CD14-positive monocyte (primary cell): Measurements from ENCODE around the gene DDX20. TPM values are rescaled to one million over a fixed set of nuclear protein-coding genes. Genes with fewer than 3 reads are reported as not detected.

ENCODE experiments used
- DNase-seq, 3 donors: peaks; one replicate each; pipeline ENCODE4 v3.0.0-alpha.2; 2011 to 2022
- H2AFZ ChIP-seq: 2 replicates; pipeline ENCODE4 v1.6.0; 2012; ENCODE audit warnings: mild to moderate bottlenecking, low read depth, low read length, inconsistent platforms; ENCODE audit not compliant: insufficient read depth, poor library complexity, severe bottlenecking
- H3K27ac ChIP-seq, 2 donors: 1 replicate in 1 of 2; 2 replicates in 1 of 2; pipeline ENCODE4 v1.5.1; 2012 to 2013; ENCODE audit warnings: low read length in 2 of 2, control low read depth in 1 of 2, inconsistent platforms in 1 of 2, low read depth in 1 of 2, mild to moderate bottlenecking in 1 of 2
- H3K27me3 ChIP-seq, 2 donors: one replicate each; pipeline versions ENCODE4 v1.6.0 to v1.6.1; 2011 to 2013; ENCODE audit warnings: low read length in 2 of 2; ENCODE audit not compliant: control insufficient read depth in 2 of 2, insufficient read depth in 2 of 2
- H3K36me3 ChIP-seq, 2 donors: replicated peaks in 1 of 2; 1 replicate in 1 of 2; 2 replicates in 1 of 2; pipeline versions ENCODE4 v1.5.1 to v1.6.1; 2012 to 2013; ENCODE audit warnings: low read length in 2 of 2, control low read depth in 1 of 2, inconsistent platforms in 1 of 2, mild to moderate bottlenecking in 1 of 2; ENCODE audit not compliant: insufficient read depth in 2 of 2, control insufficient read depth in 1 of 2
- H3K4me1 ChIP-seq, 2 donors: 1 replicate in 1 of 2; 2 replicates in 1 of 2; pipeline versions ENCODE4 v1.5.1 to v1.6.1; 2012 to 2013; ENCODE audit warnings: low read length in 2 of 2, control low read depth in 1 of 2, inconsistent platforms in 1 of 2, mild to moderate bottlenecking in 1 of 2, moderate library complexity in 1 of 2; ENCODE audit not compliant: insufficient read depth in 2 of 2, control insufficient read depth in 1 of 2
- H3K4me2 ChIP-seq: replicated peaks from 2 replicates; pipeline ENCODE3; 2012; ENCODE audit warnings: low read length, moderate library complexity, mild to moderate bottlenecking; ENCODE audit not compliant: poor library complexity, severe bottlenecking; ENCODE audit errors: extremely low read depth
- H3K4me3 ChIP-seq, 3 experiments: fragments of 200-600 bp in 1 of 3; sonication (generic) in 1 of 3; replicated peaks in 1 of 3; 1 replicate in 2 of 3; 2 replicates in 1 of 3; pipeline ENCODE4 v1.5.1; 2011 to 2013; ENCODE audit warnings: low read length in 3 of 3, mild to moderate bottlenecking in 3 of 3, control low read depth in 2 of 3, low read depth in 2 of 3, inconsistent platforms in 1 of 3, moderate library complexity in 1 of 3
- H3K79me2 ChIP-seq: 2 replicates; pipeline ENCODE4 v1.6.0; 2012; ENCODE audit warnings: mild to moderate bottlenecking, control low read depth, inconsistent platforms, low read length, moderate library complexity; ENCODE audit not compliant: insufficient read depth
- H3K9ac ChIP-seq: 2 replicates; pipeline ENCODE4 v1.6.0; 2017; ENCODE audit warnings: low read length, mild to moderate bottlenecking; ENCODE audit not compliant: insufficient read depth, poor library complexity, severe bottlenecking
- H3K9me3 ChIP-seq, 2 donors: replicated peaks in 1 of 2; 1 replicate in 1 of 2; 2 replicates in 1 of 2; pipeline versions ENCODE4 v1.5.1 to v1.6.1; 2012 to 2013; ENCODE audit warnings: low read length in 2 of 2, control low read depth in 1 of 2; ENCODE audit not compliant: control insufficient read depth in 1 of 2, insufficient read depth in 1 of 2
- H4K20me1 ChIP-seq: 2 replicates; pipeline ENCODE4 v1.6.0; 2012; ENCODE audit warnings: mild to moderate bottlenecking, low read length, control low read depth, moderate library complexity; ENCODE audit not compliant: insufficient read depth
- H3K27ac Mint-ChIP-seq, 7 donors: one replicate each; pipeline ENCODE4 v1.8.0; 2020; ENCODE audit warnings: mild to moderate bottlenecking in 7 of 7, mixed read lengths in 7 of 7, moderate library complexity in 6 of 7, inconsistent platforms in 2 of 7
- H3K27me3 Mint-ChIP-seq, 3 donors: one replicate each; pipeline ENCODE4 v1.8.0; 2021 to 2022; ENCODE audit warnings: low read depth in 3 of 3, mild to moderate bottlenecking in 3 of 3, mixed read lengths in 3 of 3, moderate library complexity in 3 of 3, inconsistent platforms in 1 of 3
- H3K36me3 Mint-ChIP-seq, 2 donors: one replicate each; pipeline ENCODE4 v1.8.0; 2020; ENCODE audit warnings: mixed read lengths in 2 of 2, inconsistent platforms in 1 of 2, mild to moderate bottlenecking in 1 of 2
- H3K4me1 Mint-ChIP-seq: one replicate; pipeline ENCODE4 v1.8.0; 2020; ENCODE audit warnings: mild to moderate bottlenecking, mixed read lengths
- H3K4me3 Mint-ChIP-seq, 2 donors: one replicate each; pipeline ENCODE4 v1.8.0; 2020; ENCODE audit warnings: mild to moderate bottlenecking in 2 of 2, mixed read lengths in 2 of 2, moderate library complexity in 1 of 2
- H3K9me3 Mint-ChIP-seq, 7 donors: one replicate each; pipeline ENCODE4 v1.8.0; 2020 to 2022; ENCODE audit warnings: mixed read lengths in 7 of 7, mild to moderate bottlenecking in 6 of 7, moderate library complexity in 6 of 7, inconsistent platforms in 2 of 7
- WGBS: methylation state at CpG from one replicate; pipeline ENCODE4 v1.1.5; 2013; ENCODE audit warnings: missing lambda C conversion rate; ENCODE audit not compliant: insufficient coverage; 5-methylcytosine and 5-hydroxymethylcytosine counted together
- intact Hi-C, 2 donors: fragments of 100-400 bp; cut with micrococcal nuclease; formaldehyde crosslinking; loops; one replicate each; pipeline versions ENCODE4 v1.15.0 to v1.15.1; 2023
- polyA plus RNA-seq, 3 donors: library from polyadenylated mRNA; depleted of rRNA in 1 of 3; unstranded in 2 of 3; stranded (reverse) in 1 of 3; fragments of 300-500 nt in 2 of 3; fragments of >200 nt in 1 of 3; fragmentation: Illumina TruSeq in 2 of 3; gene quantifications; 1 replicate in 2 of 3; 2 replicates in 1 of 3; pipeline ENCODE4 v1.2.3, GENCODE V29; 2012 to 2021
- TF ChIP-seq, protein P1 (sequence below): fragments of 200-600 bp; IDR thresholded peaks from one replicate; pipeline ENCODE4 v1.8.0; 2022; ENCODE audit warnings: antibody characterized with exemption, mild to moderate bottlenecking

The DDX20 gene
- polyA plus RNA-seq, 3 donors, result 3.1 to 4.1 (median 4.0) TPM

DNA sequence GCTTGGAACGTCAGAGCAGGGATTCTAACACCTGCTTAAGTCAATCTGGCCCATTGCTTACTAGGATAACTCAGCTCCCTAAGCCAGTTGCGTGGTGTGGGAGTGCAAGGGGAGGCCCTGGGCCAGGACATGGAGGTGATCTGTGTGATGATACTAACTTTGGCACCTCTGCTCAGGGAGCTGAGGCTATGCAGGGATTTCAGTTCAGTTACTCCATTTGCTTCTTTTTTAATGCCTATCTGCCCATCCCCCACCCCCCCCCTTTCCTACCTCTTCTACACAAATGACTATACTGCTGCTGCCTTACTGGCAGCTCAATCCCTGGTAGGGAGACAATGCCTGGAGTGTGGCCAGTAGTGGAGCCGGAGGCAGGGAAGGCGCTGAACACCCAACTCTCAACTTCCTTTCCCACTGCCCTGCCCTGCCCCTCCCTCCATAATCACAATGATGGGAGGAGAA lies 36.0 kb upstream of the DDX20 start:
- peaks cover 16 to 19% of the 10 kb centered on the region in 2 donors for H3K36me3 Mint-ChIP-seq
- Histone ChIP-seq H3K79me2 (no peaks in the 10 kb centered on the region), H2AFZ (no peak overlapping the region), H3K27me3 (no peaks in the 10 kb centered on the region), H3K4me3 (no peak overlapping the region), H3K4me1 (peaks cover 12 to 26% of the 10 kb centered on the region in 2 donors), H3K9ac (no peak overlapping the region), H3K9me3 (no peaks in the 10 kb centered on the region), H3K4me2 (no peak overlapping the region), H3K36me3 (peaks cover 0 to 20% of the 10 kb centered on the region in 2 donors), H3K27ac (peak overlapping the region in 1 of 2 donors; percentile 63), H4K20me1 (peaks cover 33% of the 10 kb centered on the region)
- H3K4me1 Mint-ChIP-seq, result peaks cover 35% of the 10 kb centered on the region
- peaks cover 0 to 2% (median 0%) of the 10 kb centered on the region in 7 donors for H3K9me3 Mint-ChIP-seq
- H3K27me3 Mint-ChIP-seq, result peaks cover 0 to 6% (median 1%) of the 10 kb centered on the region in 3 donors
- DNase-seq, result no peak
- 67% methylated on average over 1 of the region's 4 CpGs for WGBS
- H3K27ac Mint-ChIP-seq, result peak overlapping the region in 1 of 7 donors; percentile 87
- H3K4me3 Mint-ChIP-seq, result no peak overlapping the region
- TF ChIP-seq, protein P1, sequence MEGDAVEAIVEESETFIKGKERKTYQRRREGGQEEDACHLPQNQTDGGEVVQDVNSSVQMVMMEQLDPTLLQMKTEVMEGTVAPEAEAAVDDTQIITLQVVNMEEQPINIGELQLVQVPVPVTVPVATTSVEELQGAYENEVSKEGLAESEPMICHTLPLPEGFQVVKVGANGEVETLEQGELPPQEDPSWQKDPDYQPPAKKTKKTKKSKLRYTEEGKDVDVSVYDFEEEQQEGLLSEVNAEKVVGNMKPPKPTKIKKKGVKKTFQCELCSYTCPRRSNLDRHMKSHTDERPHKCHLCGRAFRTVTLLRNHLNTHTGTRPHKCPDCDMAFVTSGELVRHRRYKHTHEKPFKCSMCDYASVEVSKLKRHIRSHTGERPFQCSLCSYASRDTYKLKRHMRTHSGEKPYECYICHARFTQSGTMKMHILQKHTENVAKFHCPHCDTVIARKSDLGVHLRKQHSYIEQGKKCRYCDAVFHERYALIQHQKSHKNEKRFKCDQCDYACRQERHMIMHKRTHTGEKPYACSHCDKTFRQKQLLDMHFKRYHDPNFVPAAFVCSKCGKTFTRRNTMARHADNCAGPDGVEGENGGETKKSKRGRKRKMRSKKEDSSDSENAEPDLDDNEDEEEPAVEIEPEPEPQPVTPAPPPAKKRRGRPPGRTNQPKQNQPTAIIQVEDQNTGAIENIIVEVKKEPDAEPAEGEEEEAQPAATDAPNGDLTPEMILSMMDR, result no peak
- intact Hi-C loops, result loop anchor here in 1 of 2 donors (5.0 kb wide), 2 partner anchors 33 to 48 kb away; no protein-coding TSS in a partner anchor

DNA sequence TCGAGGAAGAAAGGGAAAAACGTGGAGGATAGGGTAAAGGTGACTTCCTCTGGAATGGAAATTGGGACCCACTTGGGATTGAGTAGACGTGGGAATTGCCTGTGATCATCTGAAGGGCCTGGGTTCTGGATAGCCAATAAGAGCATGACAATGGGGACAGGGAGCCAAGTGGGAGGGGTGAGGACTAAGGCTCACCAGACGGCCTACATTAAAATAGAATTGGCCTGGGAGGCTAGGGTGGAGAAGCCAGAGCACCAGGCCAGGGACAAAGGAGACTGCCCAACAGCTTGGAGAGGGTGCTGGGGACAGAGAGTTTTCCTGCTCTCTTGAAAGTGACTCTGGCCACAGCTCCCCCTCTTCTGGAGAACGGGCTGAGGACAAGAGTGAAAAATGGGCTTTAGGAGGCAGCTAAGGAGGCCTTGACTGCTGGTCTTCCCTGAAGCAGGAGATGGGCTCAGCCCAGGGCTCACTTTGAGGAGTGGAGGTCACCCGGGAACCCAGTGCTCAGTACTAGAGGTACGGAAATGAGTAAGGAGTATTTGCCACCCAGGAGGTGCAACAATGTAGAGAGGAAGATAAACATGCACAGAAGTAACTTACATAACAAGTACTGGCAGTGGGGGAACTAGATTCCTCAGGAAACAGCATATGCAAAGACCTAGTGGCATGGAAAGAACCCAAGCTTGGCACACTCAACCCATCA lies 35.3 kb upstream of the DDX20 start:
- H3K4me3 ChIP-seq, result peak overlapping the region in 1 of 3 experiments; percentile 6
- H3K27me3 Mint-ChIP-seq, result peaks cover 0 to 6% (median 1%) of the 10 kb centered on the region in 3 donors
- TF ChIP-seq, protein P1, result no peak
- H4K20me1 ChIP-seq, result peaks cover 26% of the 10 kb centered on the region
- peak overlapping the region in 1 of 2 donors; percentile 65 for H3K4me3 Mint-ChIP-seq
- H3K79me2 ChIP-seq, result no peaks in the 10 kb centered on the region
- DNase-seq, result peak in 1 of 3 donors; percentile 18
- H3K27me3 ChIP-seq, result no peaks in the 10 kb centered on the region
- H3K4me2 ChIP-seq, result no peak overlapping the region
- peaks cover 0 to 2% (median 0%) of the 10 kb centered on the region in 7 donors for H3K9me3 Mint-ChIP-seq
- H3K9ac ChIP-seq, result no peak overlapping the region
- no peaks in the 10 kb centered on the region for H3K9me3 ChIP-seq
- H3K36me3 ChIP-seq, result peaks cover 0 to 19% of the 10 kb centered on the region in 2 donors
- intact Hi-C loops, result no loop called here
- H3K27ac ChIP-seq, result peak overlapping the region; percentile 40 to 63
- peaks cover 31% of the 10 kb centered on the region for H3K4me1 Mint-ChIP-seq
- H3K36me3 Mint-ChIP-seq, result peaks cover 15 to 16% of the 10 kb centered on the region in 2 donors
- H3K4me1 ChIP-seq, result peaks cover 12 to 26% of the 10 kb centered on the region in 2 donors
- no peak overlapping the region for H2AFZ ChIP-seq
- peak overlapping the region; percentile 76 to 87 (median 86) for H3K27ac Mint-ChIP-seq
- 74% methylated on average over 6 of the region's 7 CpGs for WGBS
